ENCODE measurements around the gene SMYD3.

DNA sequence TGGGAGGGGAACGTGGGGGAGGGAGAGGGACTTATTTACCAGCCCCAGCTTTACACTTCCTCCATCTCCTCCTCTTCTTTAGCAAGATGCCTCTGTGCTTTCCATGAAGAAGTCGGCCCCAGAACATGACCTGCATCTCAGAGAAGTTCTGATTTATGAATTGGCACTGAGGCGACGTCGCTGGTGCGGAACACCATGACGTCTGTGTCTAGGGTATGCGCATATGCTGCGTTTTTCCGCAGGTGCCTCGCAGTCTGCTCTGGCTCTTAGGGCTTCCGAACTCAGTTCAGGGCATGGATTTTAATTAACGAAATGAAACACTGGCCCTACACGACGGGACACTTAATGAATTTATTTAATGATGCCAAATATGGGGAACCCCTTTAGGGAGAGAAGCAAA lies 510.3 kb downstream of the SMYD3 start:
- TF ChIP-seq POLR2AphosphoS5 (IDR thresholded peaks at IDR 0.05; ENCODE audit: low read depth, low read length) (no peak), SIN3A (IDR thresholded peaks at IDR 0.05; ENCODE audit: borderline replicate concordance, insufficient read depth, low read length) (no peak), TAF1 (IDR thresholded peaks at IDR 0.05; ENCODE audit: borderline replicate concordance, insufficient read depth, low read length) (no peak), REST (IDR thresholded peaks at IDR 0.05; ENCODE audit: insufficient read depth in 1 of 2, low read depth in 2 of 2, low read length in 2 of 2) (no peak), FOXP2 (optimal IDR thresholded peaks at IDR 0.05; ENCODE audit: borderline replicate concordance, extremely low read depth, extremely low read length, insufficient read depth) (no peak)
